Spleen (tissue), 13 donors: ENCODE results near the gene G3BP1. TPM values are rescaled to one million over a fixed set of nuclear protein-coding genes. Genes with fewer than 3 reads are reported as not detected.
A peak's percentile ranks its signal among the peaks of the same experiment; 100 is the strongest.
"Not testable (repeated sequence)": the region's sequence is repeated elsewhere in the genome, so short reads cannot be mapped to it uniquely, and the experiment has no call there.

Experiments used
- DNase-seq: peaks from one replicate; pipeline ENCODE4 v3.0.0-alpha.2; 2020
- H3K27ac ChIP-seq, 8 donors: fragments of 200-600 bp; sonication (generic) in 7 of 8; 1 replicate in 4 of 8; 2 replicates in 4 of 8; pipeline versions ENCODE4 v1.5.0 to v1.8.0; 2016 to 2021; ENCODE audit warnings: inconsistent platforms in 4 of 8, mild to moderate bottlenecking in 4 of 8, moderate library complexity in 1 of 8
- H3K27me3 ChIP-seq, 7 donors: fragments of 200-600 bp; sonication (generic) in 6 of 7; replicated peaks in 1 of 7; 1 replicate in 4 of 7; 2 replicates in 3 of 7; pipeline versions ENCODE4 v1.5.0 to v1.8.0; 2016 to 2021; ENCODE audit warnings: inconsistent platforms in 3 of 7, mild to moderate bottlenecking in 1 of 7
- H3K36me3 ChIP-seq, 6 donors: fragments of 200-600 bp; sonication (generic) in 5 of 6; 1 replicate in 4 of 6; 2 replicates in 2 of 6; pipeline versions ENCODE4 v1.5.0 to v1.8.0; 2016 to 2021; ENCODE audit warnings: inconsistent platforms in 2 of 6
- H3K4me1 ChIP-seq, 6 donors: fragments of 200-600 bp; sonication (generic) in 5 of 6; 1 replicate in 3 of 6; 2 replicates in 3 of 6; pipeline versions ENCODE4 v1.5.0 to v1.8.0; 2016 to 2021; ENCODE audit warnings: inconsistent platforms in 3 of 6
- H3K4me3 ChIP-seq, 8 donors: fragments of 200-600 bp; sonication (generic) in 7 of 8; 1 replicate in 4 of 8; 2 replicates in 4 of 8; pipeline versions ENCODE4 v1.5.0 to v1.8.0; 2016 to 2021; ENCODE audit warnings: inconsistent platforms in 4 of 8, mild to moderate bottlenecking in 4 of 8, moderate library complexity in 2 of 8
- H3K9me3 ChIP-seq, 8 donors: fragments of 200-600 bp; sonication (generic) in 7 of 8; 1 replicate in 4 of 8; 2 replicates in 4 of 8; pipeline versions ENCODE4 v1.5.0 to v1.8.0; 2016 to 2021; ENCODE audit warnings: inconsistent platforms in 4 of 8
- CTCF ChIP-seq, 11 experiments: fragments of 200-600 bp in 7 of 11; fragments of 450-650 bp in 4 of 11; sonication (generic) in 4 of 11; IDR thresholded peaks in 8 of 11; conservative IDR thresholded peaks in 3 of 11; 1 replicate in 7 of 11; 2 replicates in 4 of 11; pipeline versions ENCODE4 v1.4.0 to v1.8.0; 2016 to 2021; ENCODE audit warnings: antibody characterized with exemption in 11 of 11, inconsistent platforms in 4 of 11, mild to moderate bottlenecking in 1 of 11
- POLR2A ChIP-seq, 3 donors: fragments of 450-650 bp; IDR thresholded peaks; one replicate each; pipeline ENCODE4 v1.5.1; 2017; ENCODE audit warnings: antibody characterized with exemption in 3 of 3, mild to moderate bottlenecking in 1 of 3
- POLR2AphosphoS5 ChIP-seq, 3 donors: sonication (generic); formaldehyde crosslinking; IDR thresholded peaks; one replicate each; pipeline ENCODE4 v1.5.1; 2017; ENCODE audit warnings: antibody characterized with exemption in 3 of 3
- WGBS, 5 donors: extraction: QIAGEN DNeasy Blood & Tissue Kit in 3 of 5; methylation state at CpG; one replicate each; pipeline versions ENCODE4 v1.1.5 to v1.1.7; 2013 to 2018; 5-methylcytosine and 5-hydroxymethylcytosine counted together
- intact Hi-C: fragments of 100-400 bp; cut with DNase I; formaldehyde crosslinking; loops from one replicate; pipeline ENCODE4 v1.15.0; 2023; ENCODE audit warnings: low total_unique reads
- long read RNA-seq, 2 donors: transcript quantifications; one replicate each; lab custom pipeline, GENCODE V29; 2026
- polyA plus RNA-seq, 3 donors: library from polyadenylated mRNA; stranded (reverse); fragments of 200-250 nt; gene quantifications; one replicate each; pipeline ENCODE4 v1.2.1, GENCODE V29; 2013
- total RNA-seq, 7 donors: library from RNA; depleted of rRNA in 3 of 7; stranded (reverse); fragments of >200 nt in 3 of 7; fragmentation: NEBNext Ultra II Directional in 4 of 7; extraction: Animal tissue kit (Norgen Biotek cat#: 25700) in 4 of 7; gene quantifications; one replicate each; pipeline versions ENCODE4 v1.1.0 to v1.2.1, GENCODE V29; 2016 to 2021
- donor health status: healthy with polysubstance abuse.
- donor health status: DM: no; HTN: no; CAD: no; lungs with moderate emphysema.
- donor health status: DM: no; HTN: no; CAD: no.
- donor health status: Bipolar disorder and iron deficiency.
- donor health status: healthy.
- donor health status: DM: no; HTN: no; CAD: no.
- donor health status: DM: yes; HTN: yes; CAD: no.

The G3BP1 gene
- 100 to 1,000 TPM; 145 to 167 (median 159) TPM for total RNA-seq
- polyA plus RNA-seq = 10 to 100 TPM; 16.1 to 37.1 (median 31.1) TPM
- long read RNA-seq, donor 1, full-length matches to known transcripts = 17 of 17 reads
- long read RNA-seq, donor 1, partial matches to known transcripts = 0 of 17 reads
- long read RNA-seq, donor 1, other reads (novel, unspliced or antisense) = 0 of 17 reads
- long read RNA-seq, donor 2, full-length matches to known transcripts = 17 of 66 reads
- long read RNA-seq, donor 2, partial matches to known transcripts = 49 of 66 reads
- long read RNA-seq, donor 2, other reads (novel, unspliced or antisense) = 0 of 66 reads

GRCh38 chr5:151771259-151772028 lies at the start of gene G3BP1:
TSS of gene G3BP1 (plus strand) at chr5:151771954. CDS start at chr5:151786621, 14,667 bp downstream.
- Histone ChIP-seq H3K27me3 (no peaks in the 10 kb centered on the region), H3K9me3 (no peaks in the 10 kb centered on the region), H3K36me3 (no peaks in the 10 kb centered on the region), H3K27ac (peak within 1 kb of the TSS; percentile 93 to 99 (median 96)), H3K4me3 (peak within 1 kb of the TSS; percentile 78 to 94 (median 84)), H3K4me1 (peaks cover 22 to 56% (median 50%) of the 10 kb centered on the region in 6 donors)
- intact Hi-C loops = no loop called here
- 0 to 1% (median 0%) methylated on average over 40 to 49 of the region's 49 CpGs for WGBS, 5 donors
- TF ChIP-seq POLR2A (IDR thresholded peaks at IDR 0.05) = peak; percentile 95 to 99 (median 97)
- peak; percentile 62 to 94 (median 86) for TF ChIP-seq CTCF (IDR thresholded peaks at IDR 0.05 in 8 of 11, conservative IDR thresholded peaks at IDR 0.05 in 3 of 11)
- TF ChIP-seq POLR2AphosphoS5 (IDR thresholded peaks at IDR 0.05) = peak; percentile 99 to 100 (median 100)
- DNase-seq = peak; percentile 100

- Histone ChIP-seq H3K4me3 (no peak overlapping the region), H3K36me3 (no peaks in the 10 kb centered on the region), H3K27me3 (no peaks in the 10 kb centered on the region), H3K9me3 (no peaks in the 10 kb centered on the region), H3K4me1 (peaks cover 0 to 49% (median 36%) of the 10 kb centered on the region in 6 donors), H3K27ac (peak overlapping the region in 3 of 8 donors; percentile 39 to 58 (median 43))
- intact Hi-C loops = no loop called here
- TF ChIP-seq POLR2A (IDR thresholded peaks at IDR 0.05) = no peak
- no peak for TF ChIP-seq POLR2AphosphoS5 (IDR thresholded peaks at IDR 0.05)
- no peak for TF ChIP-seq CTCF (IDR thresholded peaks at IDR 0.05 in 8 of 11, conservative IDR thresholded peaks at IDR 0.05 in 3 of 11)
- no peak for DNase-seq
Observed at GRCh38 chr5:151722546-151722945, 49.2 kb upstream of the G3BP1 start.

- TF ChIP-seq POLR2AphosphoS5 (IDR thresholded peaks at IDR 0.05) (no peak), POLR2A (IDR thresholded peaks at IDR 0.05) (no peak), CTCF (IDR thresholded peaks at IDR 0.05 in 8 of 11, conservative IDR thresholded peaks at IDR 0.05 in 3 of 11) (no peak)
- Histone ChIP-seq H3K9me3 (peaks cover 0 to 5% (median 3%) of the 10 kb centered on the region in 8 donors), H3K4me1 (peaks cover 0 to 38% (median 34%) of the 10 kb centered on the region in 6 donors), H3K27ac (no peak overlapping the region), H3K4me3 (no peak overlapping the region), H3K27me3 (no peaks in the 10 kb centered on the region), H3K36me3 (no peaks in the 10 kb centered on the region)
- intact Hi-C loops = no loop called here
- no peak for DNase-seq
- WGBS, 5 donors = 88 to 94% (median 94%) methylated on average over 2 of the region's 2 CpGs
Observed at GRCh38 chr5:151724360-151724759, 47.4 kb upstream of the G3BP1 start.

- DNase-seq, H3K4me3 ChIP-seq, intact Hi-C loops, H3K27ac ChIP-seq, H3K27me3 ChIP-seq, H3K4me1 ChIP-seq: not testable (repeated sequence)
- Histone ChIP-seq H3K36me3 (peaks cover 0 to 27% (median 3%) of the 10 kb centered on the region in 6 donors), H3K9me3 (peaks cover 0 to 19% (median 13%) of the 10 kb centered on the region in 8 donors)
- 77 to 87% (median 78%) methylated on average over 5 of the region's 5 CpGs for WGBS, 5 donors
Observed at GRCh38 chr5:151729597-151729996, 42.2 kb upstream of the G3BP1 start.
